NT2/D1 (cell line): ENCODE measurements around the gene DNAJC17.

Experiments
- DNase-seq: peaks from one replicate; pipeline ENCODE4 v3.0.0-alpha.2; 2011; ENCODE audit warnings: low read depth, low spot score
- H3K27me3 ChIP-seq: 2 replicates; pipeline ENCODE4 v1.6.0; 2011; ENCODE audit warnings: mild to moderate bottlenecking; ENCODE audit not compliant: insufficient read length, insufficient read depth
- H3K36me3 ChIP-seq: 2 replicates; pipeline ENCODE4 v1.6.1; 2011; ENCODE audit warnings: mild to moderate bottlenecking, low read length, mixed read lengths; ENCODE audit not compliant: insufficient read depth, insufficient read length
- H3K4me1 ChIP-seq: 2 replicates; pipeline ENCODE4 v1.5.1; 2011; ENCODE audit not compliant: insufficient read depth, insufficient read length
- H3K4me3 ChIP-seq: 2 replicates; pipeline ENCODE4 v1.5.1; 2011; ENCODE audit warnings: low read depth; ENCODE audit not compliant: insufficient read length
- H3K9ac ChIP-seq: 2 replicates; pipeline ENCODE4 v1.6.0; 2011; ENCODE audit warnings: low read depth; ENCODE audit not compliant: insufficient read length
- H3K9me3 ChIP-seq: 2 replicates; pipeline ENCODE4 v1.5.1; 2011; ENCODE audit warnings: mild to moderate bottlenecking, low read length; ENCODE audit not compliant: insufficient read depth
- SUZ12 ChIP-seq: IDR thresholded peaks from 2 replicates; pipeline ENCODE4 v1.6.1; 2011; ENCODE audit not compliant: insufficient read length, insufficient read depth; ENCODE audit errors: extremely low read depth
- YY1 ChIP-seq: IDR thresholded peaks from 2 replicates; pipeline ENCODE4 v1.6.1; 2011; ENCODE audit not compliant: insufficient read length, insufficient read depth
- ZNF274 ChIP-seq: IDR thresholded peaks from 2 replicates; pipeline ENCODE4 v1.6.1; 2011; ENCODE audit warnings: mild to moderate bottlenecking, low read depth, low read length

DNAJC17 gene

GRCh38 chr15:40750885-40751284 lies 56.4 kb downstream of the DNAJC17 start:
- DNase-seq, result no peak
- Histone ChIP-seq H3K9me3 (no peaks in the 10 kb centered on the region), H3K36me3 (peaks cover 28% of the 10 kb centered on the region), H3K9ac (no peak overlapping the region), H3K4me3 (no peak overlapping the region), H3K4me1 (peaks cover 2% of the 10 kb centered on the region), H3K27me3 (no peaks in the 10 kb centered on the region)
- TF ChIP-seq ZNF274 (no peak), SUZ12 (no peak), YY1 (no peak)

GRCh38 chr15:40749151-40749630 lies 58.1 kb downstream of the DNAJC17 start:
- peaks cover 42% of the 10 kb centered on the region for H3K36me3 ChIP-seq
- TF ChIP-seq SUZ12 (no peak), YY1 (no peak), ZNF274 (no peak)

GRCh38 chr15:40747685-40748631 lies 59.3 kb downstream of the DNAJC17 start:
- no peak for TF ChIP-seq ZNF274
- TF ChIP-seq SUZ12, result no peak
- TF ChIP-seq YY1, result no peak
- H3K4me1 ChIP-seq, result peaks cover 13% of the 10 kb centered on the region
- H3K9me3 ChIP-seq, result no peaks in the 10 kb centered on the region
- H3K9ac ChIP-seq, result peak overlapping the region; percentile 21
- no peaks in the 10 kb centered on the region for H3K27me3 ChIP-seq
- no peak for DNase-seq
- no peak overlapping the region for H3K4me3 ChIP-seq
- peaks cover 52% of the 10 kb centered on the region for H3K36me3 ChIP-seq

More at GRCh38 chr15:40749151-40749630, 58.1 kb downstream of the DNAJC17 start:
- Histone ChIP-seq H3K4me3 (no peak overlapping the region), H3K4me1 (peaks cover 11% of the 10 kb centered on the region), H3K9ac (no peak overlapping the region), H3K9me3 (no peaks in the 10 kb centered on the region), H3K27me3 (no peaks in the 10 kb centered on the region)
- no peak for DNase-seq

GRCh38 chr15:40746916-40747418 lies 60.3 kb downstream of the DNAJC17 start:
- TF ChIP-seq ZNF274 (no peak), SUZ12 (no peak), YY1 (no peak)
- Histone ChIP-seq H3K36me3 (peaks cover 56% of the 10 kb centered on the region), H3K27me3 (no peaks in the 10 kb centered on the region), H3K4me3 (no peak overlapping the region), H3K9me3 (no peaks in the 10 kb centered on the region), H3K9ac (peak overlapping the region; percentile 10), H3K4me1 (peaks cover 13% of the 10 kb centered on the region)
- DNase-seq, result no peak

- H3K4me3 ChIP-seq, result no peak overlapping the region
- H3K27me3 ChIP-seq, result no peaks in the 10 kb centered on the region
- peak overlapping the region; percentile 56 for H3K9ac ChIP-seq
- no peak for DNase-seq
- H3K36me3 ChIP-seq, result peaks cover 49% of the 10 kb centered on the region
- no peaks in the 10 kb centered on the region for H3K9me3 ChIP-seq
- TF ChIP-seq SUZ12, result no peak
- no peak for TF ChIP-seq ZNF274
- no peak for TF ChIP-seq YY1
- H3K4me1 ChIP-seq, result peaks cover 13% of the 10 kb centered on the region
These were observed 62.5 kb downstream of the DNAJC17 start for GRCh38 chr15:40744815-40745152.

- TF ChIP-seq ZNF274, result no peak
- TF ChIP-seq SUZ12, result no peak
- TF ChIP-seq YY1, result no peak
- DNase-seq, result no peak
These were observed 63.1 kb downstream of the DNAJC17 start for GRCh38 chr15:40743921-40744814.

More at GRCh38 chr15:40743921-40744814, 63.1 kb downstream of the DNAJC17 start:
- Histone ChIP-seq H3K27me3 (no peaks in the 10 kb centered on the region), H3K9me3 (no peaks in the 10 kb centered on the region), H3K4me1 (peaks cover 13% of the 10 kb centered on the region), H3K36me3 (peaks cover 46% of the 10 kb centered on the region), H3K4me3 (no peak overlapping the region), H3K9ac (peak overlapping the region; percentile 56)
